NOMO-1 treated with dmso at 0.1 percent for 144 hours (cell line): ENCODE data around the gene ROS1.

Source experiments
- DNase-seq: peaks from one replicate; lab custom pipeline; 2025; ENCODE audit not compliant: unreplicated experiment; lab: John Stamatoyannopoulos, UW

ROS1 gene

GRCh38 chr6:117311726-117312125, 114.0 kb downstream of the ROS1 start:
- no peak for DNase-seq

- DNase-seq, result no peak
Measured at GRCh38 chr6:117311310-117311709, 114.4 kb downstream of the ROS1 start.

- DNase-seq, result no peak
Measured at GRCh38 chr6:117309611-117310010, 116.1 kb downstream of the ROS1 start.

GRCh38 chr6:117309069-117309468, 116.7 kb downstream of the ROS1 start:
- no peak for DNase-seq

GRCh38 chr6:117307655-117308054, 118.1 kb downstream of the ROS1 start:
- DNase-seq, result no peak

- DNase-seq, result no peak
Measured at GRCh38 chr6:117306227-117306790, 119.4 kb downstream of the ROS1 start.

- DNase-seq, result no peak
Measured at GRCh38 chr6:117304446-117304845, 121.3 kb downstream of the ROS1 start.

- no peak for DNase-seq
Measured at GRCh38 chr6:117303323-117303722, 122.4 kb downstream of the ROS1 start.

- DNase-seq, result no peak
Measured at GRCh38 chr6:117298941-117299340, 126.8 kb downstream of the ROS1 start.

- DNase-seq, result no peak
Measured at GRCh38 chr6:117290173-117290846, 135.4 kb downstream of the ROS1 start.

GRCh38 chr6:117288083-117288715, 137.5 kb downstream of the ROS1 start:
- no peak for DNase-seq

GRCh38 chr6:117280922-117281321, 144.8 kb downstream of the ROS1 start:
- no peak for DNase-seq

GRCh38 chr6:117276778-117277316, 148.9 kb downstream of the ROS1 start:
- DNase-seq, result no peak

GRCh38 chr6:117275711-117276110, 150.0 kb downstream of the ROS1 start:
- no peak for DNase-seq

- DNase-seq, result no peak
Measured at GRCh38 chr6:117275205-117275604, 150.5 kb downstream of the ROS1 start.

GRCh38 chr6:117272891-117273290, 152.9 kb downstream of the ROS1 start:
- DNase-seq, result no peak

- DNase-seq, result no peak
Measured at GRCh38 chr6:117272032-117272866, 153.5 kb downstream of the ROS1 start.

GRCh38 chr6:117270843-117271507, 154.8 kb downstream of the ROS1 start:
- DNase-seq, result no peak

GRCh38 chr6:117270055-117270842, 155.5 kb downstream of the ROS1 start:
- DNase-seq, result no peak

- DNase-seq, result no peak
Measured at GRCh38 chr6:117269638-117270054, 156.1 kb downstream of the ROS1 start.
